ENCODE data around the gene PRPF4. TPM values are rescaled to one million over a fixed set of nuclear protein-coding genes. Genes with fewer than 3 reads are reported as not detected.
A peak's percentile ranks its signal among the peaks of the same experiment; 100 is the strongest.
"Not testable (repeated sequence)": the region's sequence is repeated elsewhere in the genome, so short reads cannot be mapped to it uniquely, and the experiment has no call there.

The PRPF4 gene
- 63.6 and 64.6 TPM in 2 replicates for total RNA-seq

DNA sequence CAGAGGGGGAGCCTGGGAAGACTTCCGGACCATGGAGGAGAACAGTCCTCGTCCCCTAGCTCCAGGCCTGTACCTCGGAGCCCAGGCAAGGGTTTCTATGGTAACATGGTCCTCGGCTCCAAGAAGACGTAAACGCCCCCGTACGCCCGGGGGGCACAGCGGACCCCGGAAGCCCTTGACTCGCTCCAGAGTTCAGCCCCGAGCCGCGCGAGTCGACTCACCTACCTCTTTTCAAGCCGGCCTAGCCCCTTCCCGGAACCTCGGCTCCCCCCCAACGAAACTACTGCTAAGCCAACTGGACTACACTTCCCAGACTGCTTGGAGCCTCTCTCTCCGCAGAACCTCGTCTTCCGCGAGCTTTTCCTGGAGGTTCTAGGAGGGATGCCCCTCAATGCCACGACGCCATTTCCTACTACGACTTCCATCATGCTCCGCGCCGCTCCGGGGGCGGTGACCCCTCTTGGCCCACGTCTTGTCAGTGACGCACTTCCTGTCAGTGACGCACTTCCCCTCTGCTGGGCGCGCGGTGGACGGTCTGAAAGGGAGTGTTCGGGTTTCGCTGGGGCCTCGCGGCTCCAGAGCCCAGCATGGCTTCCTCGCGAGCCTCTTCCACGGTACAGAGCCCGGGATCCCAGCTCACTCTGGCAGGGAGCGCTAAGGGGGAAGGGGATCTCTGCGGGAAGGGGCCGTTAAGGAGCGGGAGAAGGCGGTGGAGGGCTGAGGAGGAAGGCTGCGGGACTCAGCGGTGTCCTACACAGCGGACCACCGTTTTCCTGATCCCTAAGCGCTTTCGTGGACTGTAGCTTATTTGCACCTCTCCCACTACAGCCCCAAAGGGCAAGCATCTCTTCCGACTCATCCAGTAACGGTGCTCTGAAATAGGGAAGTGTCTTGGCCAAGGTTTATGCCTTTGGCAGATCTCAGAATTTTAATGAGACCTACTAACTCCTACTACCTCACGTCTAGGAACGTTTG, at the start of gene PRPF4, which contains the start of gene CDC26:
Gene PRPF4, plus strand, starts transcription at position 502 of the 975 bp plus-strand sequence. Its CDS starts 86 bp downstream, at position 588.
Gene CDC26, minus strand, starts transcription at position 416 of the 975 bp plus-strand sequence. CDS start 3,065 bp downstream, outside the sequence.
- DNase-seq, result peak; percentile 99
- no peak within 1 kb of the TSS for H3K4me3 Mint-ChIP-seq
- H3K9me3 Mint-ChIP-seq, result no peaks in the 10 kb centered on the region
- no peak within 1 kb of the TSS for H3K27ac Mint-ChIP-seq
- intact Hi-C loops (cut with micrococcal nuclease), result loop anchor here (1.0 to 10.0 kb wide), 7 partner anchors 65 to 383 kb away; partner anchors contain the start of genes ALAD, C9orf43, POLE3 and SLC31A2
- peaks cover 42% of the 10 kb centered on the region for H3K36me3 Mint-ChIP-seq (ENCODE audit: low read depth)
- H3K27me3 Mint-ChIP-seq, result no peaks in the 10 kb centered on the region
- peaks cover 28% of the 10 kb centered on the region for H3K4me1 Mint-ChIP-seq

DNA sequence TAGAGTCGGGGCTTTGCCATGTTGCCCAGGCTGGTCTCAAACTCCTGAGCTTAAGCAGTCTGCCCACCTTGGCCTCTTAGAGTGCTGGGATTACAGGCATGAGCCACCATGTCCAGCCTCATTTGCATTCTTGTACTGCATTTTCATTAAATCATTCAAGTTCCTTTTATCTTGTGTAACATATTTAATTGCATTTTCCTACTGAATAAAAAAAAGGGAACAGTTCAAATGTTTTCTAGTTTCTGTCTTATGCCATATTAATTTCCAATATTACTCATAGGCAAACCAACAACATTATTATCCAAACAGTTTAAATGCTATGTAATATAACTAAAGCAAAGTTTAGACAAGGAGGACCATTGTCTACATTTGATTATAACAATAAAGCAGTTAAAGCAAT, 48.0 kb upstream of the PRPF4 start:
- H3K36me3 Mint-ChIP-seq (ENCODE audit: low read depth), result peaks cover 6% of the 10 kb centered on the region
- intact Hi-C loops (cut with micrococcal nuclease), result loop anchor here (10.0 kb wide), 1 partner anchor 743 kb away; the partner anchor contains the start of gene KIAA1958
- no peaks in the 10 kb centered on the region for H3K9me3 Mint-ChIP-seq
- DNase-seq, result no peak
- no peak overlapping the region for H3K4me3 Mint-ChIP-seq
- peaks cover 26% of the 10 kb centered on the region for H3K4me1 Mint-ChIP-seq
- H3K27ac Mint-ChIP-seq, result no peak overlapping the region
- H3K27me3 Mint-ChIP-seq, result no peaks in the 10 kb centered on the region

DNA sequence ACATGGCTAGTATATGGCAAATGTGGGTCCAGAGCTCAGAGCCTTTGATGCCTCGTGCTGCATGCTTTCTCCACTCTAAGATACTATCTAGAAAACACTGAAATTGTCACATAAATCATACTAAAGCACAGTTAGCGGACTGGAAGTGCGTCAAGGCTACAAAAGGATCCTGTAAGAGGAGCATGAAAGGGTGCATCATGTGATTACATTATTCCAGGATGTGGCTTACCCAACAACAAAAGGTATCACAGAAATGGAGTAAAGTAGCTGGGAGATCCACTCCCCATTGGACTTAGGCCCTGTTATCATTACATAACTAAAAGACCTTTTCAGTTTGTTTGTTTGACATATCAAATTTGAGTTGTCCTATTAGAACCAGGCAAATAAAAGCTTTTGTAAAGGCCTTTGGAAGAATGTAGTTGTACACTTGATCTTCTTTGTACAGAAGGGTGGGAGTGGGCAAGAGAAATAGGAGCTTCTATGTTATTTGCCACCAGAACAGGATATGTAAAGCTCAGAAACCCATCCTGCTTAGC, 47.3 kb upstream of the PRPF4 start:
- peak; percentile 58 for DNase-seq
- intact Hi-C loops (cut with micrococcal nuclease), result loop anchor here (10.0 kb wide), 1 partner anchor 743 kb away; the partner anchor contains the start of gene KIAA1958
- peaks cover 28% of the 10 kb centered on the region for H3K4me1 Mint-ChIP-seq
- no peak overlapping the region for H3K4me3 Mint-ChIP-seq
- H3K9me3 Mint-ChIP-seq, result no peaks in the 10 kb centered on the region
- H3K27ac Mint-ChIP-seq, result no peak overlapping the region
- H3K27me3 Mint-ChIP-seq, result no peaks in the 10 kb centered on the region
- H3K36me3 Mint-ChIP-seq (ENCODE audit: low read depth), result peaks cover 6% of the 10 kb centered on the region

DNA sequence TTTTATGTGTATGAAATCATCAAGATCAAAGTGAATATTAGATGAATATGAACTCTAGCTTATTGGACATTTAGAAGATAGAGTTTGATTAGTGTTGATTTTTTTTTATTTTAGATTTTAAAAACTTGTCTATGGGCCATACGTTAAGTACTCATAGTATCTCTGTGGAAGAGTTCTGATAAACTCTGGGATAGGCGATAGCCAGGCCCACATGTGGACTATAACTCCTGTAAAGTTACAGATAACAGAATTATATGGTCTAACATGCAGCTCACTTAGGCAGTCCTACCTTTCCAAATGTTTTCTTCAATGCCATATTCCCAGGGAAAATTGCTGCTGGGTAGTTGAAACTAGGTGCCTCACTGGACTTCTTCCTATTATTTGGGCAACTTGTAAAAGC, 43.8 kb upstream of the PRPF4 start:
- no peak overlapping the region for H3K27ac Mint-ChIP-seq
- peaks cover 21% of the 10 kb centered on the region for H3K4me1 Mint-ChIP-seq
- no peaks in the 10 kb centered on the region for H3K27me3 Mint-ChIP-seq
- H3K9me3 Mint-ChIP-seq, result no peaks in the 10 kb centered on the region
- H3K4me3 Mint-ChIP-seq, result no peak overlapping the region
- intact Hi-C loops (cut with micrococcal nuclease), result no loop called here
- no peak for DNase-seq
- no peaks in the 10 kb centered on the region for H3K36me3 Mint-ChIP-seq (ENCODE audit: low read depth)

DNA sequence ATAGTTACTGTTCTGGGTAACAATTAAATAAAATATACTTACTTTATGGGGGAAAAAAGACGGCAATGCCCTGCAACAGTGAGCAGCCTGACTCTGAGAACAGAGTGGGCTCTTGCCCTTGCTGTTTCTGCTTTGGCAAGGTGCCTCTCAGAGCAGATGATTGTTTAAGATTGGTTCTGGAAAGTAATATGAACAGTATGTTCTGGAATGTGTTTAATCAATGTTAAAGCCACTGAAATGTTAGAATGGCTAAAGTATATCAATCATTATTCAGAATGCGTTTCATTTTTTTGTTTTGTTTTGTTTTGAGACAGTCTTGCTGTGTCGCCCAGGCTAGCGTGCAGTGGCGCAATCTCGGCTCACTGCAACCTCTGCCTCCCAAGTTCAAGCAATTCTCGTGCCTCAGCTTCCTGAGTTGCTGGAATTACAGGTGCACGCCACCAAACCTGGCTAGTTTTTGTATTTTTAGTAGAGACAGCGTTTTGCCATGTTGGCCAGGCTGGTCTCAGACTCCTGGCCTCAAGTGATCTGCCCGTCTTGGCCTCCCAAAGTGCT, 39.7 kb upstream of the PRPF4 start:
- DNase-seq; H3K27me3 Mint-ChIP-seq; H3K4me3 Mint-ChIP-seq; H3K27ac Mint-ChIP-seq; H3K36me3 Mint-ChIP-seq (ENCODE audit: low read depth); intact Hi-C loops (cut with micrococcal nuclease); H3K9me3 Mint-ChIP-seq: not testable (repeated sequence)
- H3K4me1 Mint-ChIP-seq, result peaks cover 19% of the 10 kb centered on the region

DNA sequence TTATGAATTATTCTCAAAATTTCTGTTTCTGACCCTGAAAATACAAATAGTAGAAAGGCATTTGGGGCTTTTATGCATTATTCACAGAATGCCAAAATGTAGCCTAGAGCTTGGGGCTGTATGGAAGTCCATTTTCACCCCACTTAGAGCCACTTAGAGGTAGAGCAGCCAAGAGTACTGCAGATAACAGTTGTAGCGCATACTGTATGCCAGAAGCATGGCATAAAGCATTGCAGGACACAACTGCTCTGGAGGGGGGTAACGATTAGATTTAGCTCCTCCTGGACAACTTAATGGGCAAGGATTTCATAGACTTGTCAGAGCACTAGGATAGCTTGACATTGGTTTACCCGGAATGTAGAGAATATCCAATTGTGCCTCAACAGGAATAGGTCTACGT, 38.4 kb upstream of the PRPF4 start:
- no peak for DNase-seq
- Mint-ChIP-seq H3K4me3 (no peak overlapping the region), H3K27ac (no peak overlapping the region), H3K9me3 (no peaks in the 10 kb centered on the region), H3K27me3 (no peaks in the 10 kb centered on the region), H3K36me3 (ENCODE audit: low read depth) (peaks cover 2% of the 10 kb centered on the region), H3K4me1 (peaks cover 18% of the 10 kb centered on the region)
- intact Hi-C loops (cut with micrococcal nuclease), result no loop called here

DNA sequence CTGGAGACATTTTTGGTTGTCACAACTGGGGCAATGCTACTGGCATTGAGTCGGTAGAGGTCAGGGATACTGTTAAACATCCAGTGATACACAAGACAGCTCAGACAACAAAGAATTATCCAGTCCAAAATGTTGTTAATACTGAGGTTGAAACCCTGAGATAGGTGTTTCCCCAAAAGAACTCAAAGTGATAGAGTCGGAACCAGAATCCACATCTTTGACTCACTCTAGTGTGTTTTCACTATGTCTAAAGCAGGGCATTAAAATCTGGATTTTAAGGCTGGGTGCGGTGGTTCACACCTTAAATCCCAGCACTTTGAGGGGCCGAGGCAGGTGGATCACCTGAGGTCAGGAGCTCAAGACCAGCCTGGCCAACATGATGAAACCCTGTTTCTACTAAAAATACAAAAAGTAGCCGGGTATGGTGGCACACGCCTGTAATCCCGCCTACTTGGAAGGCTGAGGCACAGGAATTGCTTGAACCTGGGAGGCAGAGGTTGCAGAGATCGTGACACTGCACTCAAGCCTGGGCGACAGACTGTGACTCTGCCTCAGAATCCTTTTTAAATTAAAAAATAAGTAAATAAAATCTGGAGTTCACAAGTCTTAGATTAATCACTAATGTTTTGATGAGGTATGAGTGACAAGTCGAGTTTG, 37.1 kb upstream of the PRPF4 start:
- H3K27ac Mint-ChIP-seq, result no peak overlapping the region
- DNase-seq, result no peak

DNA sequence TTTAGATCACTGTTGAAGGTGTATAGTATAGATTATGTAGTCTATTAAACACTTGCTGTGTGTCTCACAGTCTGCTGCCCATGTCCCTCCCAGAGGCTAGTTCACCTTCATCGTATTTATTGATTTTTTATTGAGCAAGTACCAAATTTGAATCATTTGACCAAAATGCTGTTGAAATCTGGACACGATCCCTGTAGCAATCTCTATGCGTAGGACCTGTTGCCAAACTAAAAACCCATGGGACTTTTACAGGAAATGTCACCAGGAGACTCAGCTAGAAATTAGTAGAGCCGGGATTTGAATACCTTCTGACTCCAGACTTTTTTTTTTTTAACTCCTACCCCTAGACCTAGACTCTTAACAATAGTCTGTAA, 36.6 kb upstream of the PRPF4 start:
- Mint-ChIP-seq H3K36me3 (ENCODE audit: low read depth) (peaks cover 2% of the 10 kb centered on the region), H3K4me3 (no peak overlapping the region), H3K4me1 (peaks cover 8% of the 10 kb centered on the region), H3K27ac (no peak overlapping the region), H3K9me3 (no peaks in the 10 kb centered on the region), H3K27me3 (no peaks in the 10 kb centered on the region)
- DNase-seq, result no peak
- intact Hi-C loops (cut with micrococcal nuclease), result no loop called here

More for the DNA sequence above, 37.1 kb upstream of the PRPF4 start:
- intact Hi-C loops (cut with micrococcal nuclease), result no loop called here
- Mint-ChIP-seq H3K4me3 (no peak overlapping the region), H3K9me3 (no peaks in the 10 kb centered on the region), H3K36me3 (ENCODE audit: low read depth) (peaks cover 2% of the 10 kb centered on the region), H3K4me1 (peaks cover 9% of the 10 kb centered on the region), H3K27me3 (no peaks in the 10 kb centered on the region)

DNA sequence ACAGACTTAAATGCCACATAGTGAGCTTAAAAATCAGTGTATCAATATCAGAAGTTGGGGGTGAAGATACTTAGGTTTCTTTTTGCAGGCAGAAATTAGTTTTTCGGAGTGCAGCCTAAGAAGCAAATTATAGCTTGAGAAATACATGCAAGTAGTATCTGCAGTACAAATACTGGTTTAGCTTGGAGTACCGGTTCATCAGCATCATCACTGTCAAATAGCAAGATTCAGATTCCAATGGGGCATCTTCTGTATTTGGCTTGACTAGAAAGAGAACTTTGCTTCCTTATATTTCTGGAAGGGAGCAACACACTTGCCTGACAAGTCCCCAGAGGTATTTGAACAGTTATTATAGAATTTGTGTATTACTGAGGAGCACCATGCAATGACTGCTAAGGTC, 34.3 kb upstream of the PRPF4 start:
- DNase-seq, result no peak
- Mint-ChIP-seq H3K4me3 (no peak overlapping the region), H3K4me1 (peaks cover 9% of the 10 kb centered on the region), H3K27ac (no peak overlapping the region), H3K36me3 (ENCODE audit: low read depth) (peaks cover 2% of the 10 kb centered on the region), H3K9me3 (no peaks in the 10 kb centered on the region), H3K27me3 (no peaks in the 10 kb centered on the region)
- intact Hi-C loops (cut with micrococcal nuclease), result no loop called here

DNA sequence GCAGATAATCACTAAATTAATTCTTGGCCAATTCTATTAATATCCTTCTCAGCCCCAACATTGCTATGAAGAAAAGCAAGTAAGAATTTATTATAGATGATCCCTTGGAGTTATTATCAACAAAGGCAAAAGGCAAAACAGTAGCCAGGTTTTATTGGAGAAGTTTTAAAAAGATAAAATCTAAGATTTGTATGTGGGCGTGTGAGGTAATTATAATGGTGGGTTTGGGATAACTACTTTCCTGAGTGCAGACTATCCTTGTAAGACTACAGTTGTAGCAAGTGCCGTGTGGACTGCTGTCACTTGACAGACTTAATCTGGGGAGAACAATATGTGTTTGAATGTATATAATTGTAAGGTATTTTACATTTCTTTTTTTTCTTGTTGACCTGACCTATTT, 30.9 kb upstream of the PRPF4 start:
- intact Hi-C loops (cut with micrococcal nuclease), result no loop called here
- Mint-ChIP-seq H3K9me3 (peaks cover 5% of the 10 kb centered on the region), H3K27me3 (no peaks in the 10 kb centered on the region), H3K36me3 (ENCODE audit: low read depth) (peaks cover 6% of the 10 kb centered on the region), H3K27ac (no peak overlapping the region), H3K4me1 (peaks cover 3% of the 10 kb centered on the region), H3K4me3 (no peak overlapping the region)
- no peak for DNase-seq

DNA sequence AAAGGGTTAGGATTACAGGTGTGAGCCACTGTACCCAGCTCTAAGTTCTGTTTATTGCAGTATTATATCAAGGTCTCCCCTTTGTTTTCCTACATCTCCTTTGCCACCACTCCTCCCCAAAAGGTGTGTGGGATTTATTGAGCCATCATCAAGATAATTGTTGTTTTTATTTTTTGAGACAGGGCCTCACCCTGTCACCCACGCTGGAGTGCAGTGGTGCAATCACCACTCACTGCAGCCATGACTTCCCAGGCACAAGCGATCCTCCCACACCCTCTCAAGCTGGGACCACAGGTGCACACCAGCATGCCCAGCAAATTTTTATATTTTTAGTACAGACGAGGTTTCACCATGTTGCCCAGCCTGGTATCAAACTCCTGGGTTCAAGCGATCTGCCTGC, 29.6 kb upstream of the PRPF4 start:
- Mint-ChIP-seq H3K36me3 (ENCODE audit: low read depth) (peaks cover 9% of the 10 kb centered on the region), H3K27ac (no peak overlapping the region), H3K9me3 (peaks cover 5% of the 10 kb centered on the region), H3K27me3 (no peaks in the 10 kb centered on the region), H3K4me3 (no peak overlapping the region), H3K4me1 (peaks cover 3% of the 10 kb centered on the region)
- no peak for DNase-seq
- intact Hi-C loops (cut with micrococcal nuclease), result no loop called here

DNA sequence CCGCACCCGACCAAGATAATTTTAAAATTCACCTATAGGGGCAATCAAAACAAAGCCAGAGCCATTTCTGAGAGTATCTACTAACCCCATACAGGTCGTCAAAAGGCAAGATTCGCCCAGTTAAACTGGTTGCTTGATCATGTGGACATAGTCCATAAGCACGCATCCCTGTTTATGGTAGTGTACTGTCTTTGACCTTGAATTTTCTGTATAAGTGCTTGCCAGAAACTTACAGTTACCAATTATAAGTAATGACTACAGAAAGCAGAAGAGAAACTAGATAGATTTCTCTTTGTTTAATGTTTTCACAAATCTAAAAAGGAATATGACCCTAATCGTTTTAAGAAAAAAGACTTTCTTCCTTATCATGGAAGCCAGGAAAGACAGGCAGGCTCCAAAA, 28.5 kb upstream of the PRPF4 start:
- intact Hi-C loops (cut with micrococcal nuclease), result no loop called here

DNA sequence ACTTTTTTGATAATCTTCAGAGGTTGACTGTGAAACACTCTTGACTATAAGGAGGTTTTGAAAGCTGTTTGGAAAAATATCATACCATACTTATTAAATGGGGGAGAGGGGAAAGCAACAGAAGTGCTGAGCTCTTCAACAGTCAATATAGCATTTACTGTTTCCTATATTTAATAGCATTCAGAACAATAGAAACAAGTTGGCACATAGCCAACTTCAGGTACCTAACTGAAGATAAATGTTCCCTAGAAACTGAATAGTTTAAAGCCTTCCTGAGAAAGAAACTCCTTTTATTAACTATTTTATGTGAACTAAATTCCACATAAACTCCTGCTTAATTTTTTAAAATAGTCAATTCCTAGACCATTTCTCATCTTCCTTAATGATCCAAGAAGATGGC, 27.8 kb upstream of the PRPF4 start:
- no peak for DNase-seq
- Mint-ChIP-seq H3K4me3 (no peak overlapping the region), H3K9me3 (peaks cover 5% of the 10 kb centered on the region), H3K27ac (no peak overlapping the region), H3K4me1 (peaks cover 3% of the 10 kb centered on the region), H3K36me3 (ENCODE audit: low read depth) (peaks cover 9% of the 10 kb centered on the region), H3K27me3 (no peaks in the 10 kb centered on the region)
- intact Hi-C loops (cut with micrococcal nuclease), result no loop called here

More for the DNA sequence above, 28.5 kb upstream of the PRPF4 start:
- H3K4me1 Mint-ChIP-seq, result peaks cover 3% of the 10 kb centered on the region
- DNase-seq, result no peak
- no peak overlapping the region for H3K27ac Mint-ChIP-seq
- peaks cover 9% of the 10 kb centered on the region for H3K36me3 Mint-ChIP-seq (ENCODE audit: low read depth)
- peaks cover 5% of the 10 kb centered on the region for H3K9me3 Mint-ChIP-seq
- no peaks in the 10 kb centered on the region for H3K27me3 Mint-ChIP-seq
- no peak overlapping the region for H3K4me3 Mint-ChIP-seq
